ENCODE measurements around the gene POU3F2. TPM values are rescaled to one million over a fixed set of nuclear protein-coding genes. Genes with fewer than 3 reads are reported as not detected.

The POU3F2 gene
- polyA plus RNA-seq, 2 of the 4 experiments (the other 2 are of a cell fraction) = not detected

GRCh38 chr6:98808541-98809210 is 25.7 kb upstream of the POU3F2 start (continued):
- TF ChIP-seq CTCF (IDR thresholded peaks at IDR 0.05) (no peak), E2F6 (IDR thresholded peaks at IDR 0.05; ENCODE audit: borderline replicate concordance, low read depth) (no peak), ESRRA (IDR thresholded peaks at IDR 0.05; ENCODE audit: borderline replicate concordance, low read length) (no peak)

- ATAC-seq = no peak
- TF ChIP-seq ZNF302 (CRISPR knock-in tag; IDR thresholded peaks at IDR 0.05) (no peak), RCOR1 (IDR thresholded peaks at IDR 0.05; ENCODE audit: low read depth, low read length) (no peak), ZSCAN20 (CRISPR knock-in tag; IDR thresholded peaks at IDR 0.05) (no peak), HOXB13 (CRISPR knock-in tag; IDR thresholded peaks at IDR 0.05; ENCODE audit: low read depth) (no peak), CBX8 (IDR thresholded peaks at IDR 0.05) (no peak), CEBPB (IDR thresholded peaks at IDR 0.05) (no peak), FOXS1 (CRISPR knock-in tag; IDR thresholded peaks at IDR 0.05) (no peak), USF2 (IDR thresholded peaks at IDR 0.05) (no peak), BHLHE40 (IDR thresholded peaks at IDR 0.05; ENCODE audit: low read depth, low read length) (no peak), ELK1 (IDR thresholded peaks at IDR 0.05; ENCODE audit: low read depth, low read length) (no peak), NFE2L2 (conservative IDR thresholded peaks at IDR 0.05; ENCODE audit: low read length) (no peak), ZC3H11A (IDR thresholded peaks at IDR 0.05) (no peak), E2F6 (IDR thresholded peaks at IDR 0.05; ENCODE audit: borderline replicate concordance, low read depth) (no peak), TP53 (CRISPR knock-in tag; IDR thresholded peaks at IDR 0.05) (no peak), EHMT2 (IDR thresholded peaks at IDR 0.05; ENCODE audit: low read depth) (no peak), GATA3 (IDR thresholded peaks at IDR 0.05; ENCODE audit: borderline replicate concordance) (no peak), CBX2 (IDR thresholded peaks at IDR 0.05; ENCODE audit: borderline replicate concordance, low read depth) (no peak), HMGXB4 (CRISPR knock-in tag; IDR thresholded peaks at IDR 0.05; ENCODE audit: borderline replicate concordance) (no peak), SMC3 (IDR thresholded peaks at IDR 0.05) (no peak), TFCP2L1 (CRISPR knock-in tag; IDR thresholded peaks at IDR 0.05) (no peak)
- ChIA-PET CTCF (no interaction called here), POLR2A (no interaction called here)
- WGBS (ENCODE audit: missing lambda C conversion rate) = 47% methylated on average over 4 of the region's 4 CpGs
- DNase-seq (ENCODE audit: low read depth in 1 of 2, low spot score in 1 of 2) = no peak
- no peak for FAIRE-seq
- no peaks in the 10 kb centered on the region for H3K4me1 ChIP-seq
- H3K27ac ChIP-seq = no peak overlapping the region
- H3K9me3 ChIP-seq = no peaks in the 10 kb centered on the region
- H3K4me3 ChIP-seq = no peak overlapping the region
- no peak overlapping the region for H3K4me2 ChIP-seq
Measured at GRCh38 chr6:98812220-98812619, 22.2 kb upstream of the POU3F2 start.
